Right atrium auricular region (tissue), 2 donors: ENCODE measurements around the gene ERBB4. TPM values are rescaled to one million over a fixed set of nuclear protein-coding genes. Genes with fewer than 3 reads are reported as not detected.
A peak's percentile ranks its signal among the peaks of the same experiment; 100 is the strongest.
"Not testable (repeated sequence)": the region's sequence is repeated elsewhere in the genome, so short reads cannot be mapped to it uniquely, and the experiment has no call there.

Experiments used
- DNase-seq: peaks from one replicate; pipeline ENCODE4 v3.0.0-alpha.2; 2019; ENCODE audit warnings: low spot score
- H3K27ac ChIP-seq, 2 donors: fragments of 200-600 bp; sonication (generic); 1 replicate in 1 of 2; 2 replicates in 1 of 2; pipeline ENCODE4 v1.5.1; 2016 to 2019
- H3K27me3 ChIP-seq, 2 donors: fragments of 200-600 bp; sonication (generic); one replicate each; pipeline versions ENCODE4 v1.5.1 to v1.6.0; 2017 to 2019
- H3K36me3 ChIP-seq: fragments of 200-600 bp; sonication (generic); one replicate; pipeline ENCODE4 v1.5.1; 2016
- H3K4me1 ChIP-seq, 2 donors: fragments of 200-600 bp; sonication (generic); one replicate each; pipeline versions ENCODE4 v1.5.1 to v1.6.0; 2017 to 2019
- H3K4me3 ChIP-seq, 2 donors: fragments of 200-600 bp; sonication (generic); 1 replicate in 1 of 2; 2 replicates in 1 of 2; pipeline ENCODE4 v1.5.1; 2017 to 2019; ENCODE audit warnings: mild to moderate bottlenecking in 1 of 2, moderate library complexity in 1 of 2
- H3K9me3 ChIP-seq, 2 donors: fragments of 200-600 bp; sonication (generic); one replicate each; pipeline ENCODE4 v1.5.1; 2019
- CTCF ChIP-seq, 2 donors: fragments of 200-600 bp; sonication (generic); IDR thresholded peaks; one replicate each; pipeline ENCODE4 v1.5.1; 2019; ENCODE audit warnings: antibody characterized with exemption in 2 of 2
- total RNA-seq, 2 donors: library from RNA; depleted of rRNA; stranded (reverse); fragments of >200 nt; gene quantifications; one replicate each; pipeline ENCODE4 v1.1.0, GENCODE V29; 2016

ERBB4 gene
- total RNA-seq, 2 donors from 2014 or later: 12.4 to 22.4 TPM

DNA sequence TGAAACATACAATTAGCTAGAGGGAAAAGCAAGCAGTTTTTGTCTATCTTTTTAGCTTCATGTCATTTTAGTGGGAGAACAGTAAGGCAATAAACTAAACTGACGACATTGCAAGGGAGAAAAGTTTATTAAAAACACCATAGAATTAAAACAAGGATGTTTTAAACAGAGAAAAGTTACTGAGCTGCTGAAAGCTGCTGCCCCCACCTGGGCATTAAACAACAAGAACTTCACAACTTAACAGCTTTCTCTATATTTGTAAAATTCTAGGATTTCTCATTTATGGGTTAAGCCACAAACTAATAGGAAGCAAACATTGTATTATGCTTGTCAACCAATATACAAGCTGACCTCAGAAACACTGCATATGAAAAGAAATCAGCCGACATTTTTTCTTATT lies 289.2 kb downstream of the ERBB4 start:
- no peaks in the 10 kb centered on the region for H3K9me3 ChIP-seq
- no peaks in the 10 kb centered on the region for H3K4me1 ChIP-seq
- no peaks in the 10 kb centered on the region for H3K27me3 ChIP-seq
- H3K36me3 ChIP-seq: no peaks in the 10 kb centered on the region
- no peak for DNase-seq
- no peak overlapping the region for H3K27ac ChIP-seq
- TF ChIP-seq CTCF (IDR thresholded peaks at IDR 0.05): peak in 1 of 2 donors; percentile 28
- H3K4me3 ChIP-seq: no peak overlapping the region

- no peaks in the 10 kb centered on the region for H3K27me3 ChIP-seq
- H3K4me3 ChIP-seq: no peak overlapping the region
- TF ChIP-seq CTCF (IDR thresholded peaks at IDR 0.05): no peak
- H3K36me3 ChIP-seq: no peaks in the 10 kb centered on the region
- no peaks in the 10 kb centered on the region for H3K4me1 ChIP-seq
- DNase-seq: no peak
- H3K27ac ChIP-seq: no peak overlapping the region
- H3K9me3 ChIP-seq: no peaks in the 10 kb centered on the region
These were observed 292.7 kb downstream of the ERBB4 start for GRCh38 chr2:212245880-212246279.

- no peaks in the 10 kb centered on the region for H3K27me3 ChIP-seq
- no peaks in the 10 kb centered on the region for H3K9me3 ChIP-seq
- TF ChIP-seq CTCF (IDR thresholded peaks at IDR 0.05): no peak
- H3K4me3 ChIP-seq: no peak overlapping the region
- H3K36me3 ChIP-seq: no peaks in the 10 kb centered on the region
- H3K4me1 ChIP-seq: no peaks in the 10 kb centered on the region
- no peak overlapping the region for H3K27ac ChIP-seq
- DNase-seq: no peak
These were observed 295.9 kb downstream of the ERBB4 start for GRCh38 chr2:212242724-212243123.

- not testable (repeated sequence) for H3K4me3 ChIP-seq, DNase-seq, H3K27ac ChIP-seq, H3K9me3 ChIP-seq, H3K27me3 ChIP-seq, H3K4me1 ChIP-seq, H3K36me3 ChIP-seq
These were observed 300.4 kb downstream of the ERBB4 start for GRCh38 chr2:212238152-212238551.

- Histone ChIP-seq H3K9me3 (no peaks in the 10 kb centered on the region), H3K36me3 (no peaks in the 10 kb centered on the region), H3K27me3 (no peaks in the 10 kb centered on the region), H3K27ac (no peak overlapping the region), H3K4me3 (no peak overlapping the region), H3K4me1 (no peaks in the 10 kb centered on the region)
- DNase-seq: no peak
- no peak for TF ChIP-seq CTCF (IDR thresholded peaks at IDR 0.05)
These were observed 301.1 kb downstream of the ERBB4 start for GRCh38 chr2:212237350-212238095.

- no peaks in the 10 kb centered on the region for H3K9me3 ChIP-seq
- H3K4me3 ChIP-seq: no peak overlapping the region
- no peak overlapping the region for H3K27ac ChIP-seq
- H3K36me3 ChIP-seq: no peaks in the 10 kb centered on the region
- H3K4me1 ChIP-seq: peaks cover 0 to 3% of the 10 kb centered on the region in 2 donors
- DNase-seq: no peak
- no peak for TF ChIP-seq CTCF (IDR thresholded peaks at IDR 0.05)
- H3K27me3 ChIP-seq: no peaks in the 10 kb centered on the region
These were observed 309.8 kb downstream of the ERBB4 start for GRCh38 chr2:212228743-212229171.
